NOMO-1 (cell line): ENCODE measurements around the gene MED12L.

Source experiments
- DNase-seq, 2 experiments: peaks; one replicate each; lab custom pipeline; 2025; ENCODE audit not compliant: unreplicated experiment in 2 of 2; lab: John Stamatoyannopoulos, UW

Gene MED12L

DNA sequence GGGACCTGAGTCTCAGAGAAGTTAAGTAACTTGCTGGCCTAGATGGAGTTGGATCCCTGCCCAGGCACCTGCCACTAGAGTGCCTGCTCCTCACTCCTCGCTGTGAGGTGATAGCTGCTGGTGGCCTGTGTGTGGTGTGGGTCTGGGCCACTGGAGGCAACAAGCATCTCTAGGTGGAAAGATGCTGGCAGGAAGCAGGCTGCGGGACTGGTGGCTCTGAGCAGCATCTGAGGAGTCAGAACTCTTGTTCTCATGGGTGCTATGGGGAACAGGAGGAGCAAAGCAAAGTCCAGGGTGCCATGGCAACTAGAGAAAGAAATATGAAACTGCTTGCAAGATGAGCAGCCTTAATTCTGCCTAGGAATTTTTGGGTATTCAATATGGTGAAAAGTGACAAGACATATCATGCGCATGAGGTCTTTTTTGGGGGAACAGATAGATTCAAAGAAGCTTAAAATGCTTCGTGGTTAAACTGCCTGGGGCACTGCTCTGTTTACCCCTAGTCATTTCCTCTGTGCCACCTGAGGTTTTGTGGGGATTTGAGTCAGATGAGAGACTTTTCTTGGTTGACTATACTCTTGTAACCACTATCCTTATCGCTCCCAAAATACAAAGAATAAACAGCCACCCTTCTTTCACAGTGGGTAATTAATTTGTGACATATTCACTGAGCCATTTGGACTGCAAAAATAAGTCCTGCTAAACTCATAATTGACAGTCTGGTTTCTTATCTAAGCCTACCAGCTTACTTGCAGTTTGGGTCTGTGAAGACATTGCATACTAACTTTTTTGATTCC lies 50.3 kb downstream of the MED12L start:
- no peak for DNase-seq

DNA sequence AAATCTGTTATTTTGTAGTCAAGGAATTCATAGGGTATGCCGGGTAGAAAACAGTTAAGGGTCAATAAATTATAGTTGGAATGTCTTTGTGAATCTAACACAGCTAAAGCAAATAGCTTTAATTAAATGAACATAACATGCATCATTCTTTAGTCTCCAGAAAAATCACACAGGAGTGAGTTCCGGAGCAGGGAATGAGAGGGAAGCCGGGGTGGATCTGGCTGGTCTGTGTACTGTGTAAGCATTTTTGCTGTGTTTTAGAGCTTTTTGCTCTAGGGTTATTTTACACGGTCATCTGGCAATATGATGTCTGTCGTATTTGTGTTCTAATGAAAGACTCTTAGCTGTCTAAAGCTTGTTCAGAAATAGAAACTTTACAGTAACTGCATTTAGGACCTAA lies 57.5 kb downstream of the MED12L start:
- no peak for DNase-seq

DNA sequence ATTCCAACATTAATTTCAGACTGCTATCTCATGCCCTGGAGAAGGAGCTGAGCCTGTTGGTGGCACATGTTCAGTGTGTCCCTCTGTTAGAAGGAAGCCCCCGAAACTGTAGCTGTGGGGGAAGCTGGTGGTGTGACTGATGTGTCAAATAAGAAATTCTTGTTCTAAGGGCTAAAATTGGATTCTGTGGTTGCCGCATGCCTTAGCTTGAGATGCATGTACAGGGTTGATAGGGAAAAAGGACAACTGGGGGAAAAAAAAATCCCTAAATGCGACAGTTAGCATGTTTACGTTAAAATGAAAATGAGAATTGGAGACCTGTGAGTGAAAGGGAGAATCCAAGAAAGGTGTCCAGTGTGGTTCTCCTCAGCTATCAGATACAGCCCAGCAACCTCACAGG lies 58.6 kb downstream of the MED12L start:
- no peak for DNase-seq

DNA sequence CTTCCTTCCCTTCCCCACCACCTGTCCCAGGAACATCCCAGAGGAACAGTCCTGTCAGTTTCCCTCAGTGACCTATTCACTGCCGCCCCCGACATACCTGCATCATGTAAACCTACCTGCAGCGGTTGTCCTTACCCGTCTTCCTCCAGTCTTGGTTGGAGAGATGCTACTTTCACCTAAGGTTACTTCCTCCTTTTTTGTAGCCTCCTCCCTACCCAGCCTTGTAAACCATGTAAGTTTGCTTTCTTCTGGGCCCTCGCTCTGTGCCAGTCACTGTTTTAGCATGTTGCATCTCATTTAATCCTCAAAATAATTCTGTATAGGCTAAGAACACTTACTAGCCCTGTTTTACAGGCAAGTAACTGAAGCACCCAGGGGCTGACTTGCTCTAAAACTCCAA lies 59.3 kb downstream of the MED12L start:
- DNase-seq = peak in 1 of 2 experiments; percentile 19

DNA sequence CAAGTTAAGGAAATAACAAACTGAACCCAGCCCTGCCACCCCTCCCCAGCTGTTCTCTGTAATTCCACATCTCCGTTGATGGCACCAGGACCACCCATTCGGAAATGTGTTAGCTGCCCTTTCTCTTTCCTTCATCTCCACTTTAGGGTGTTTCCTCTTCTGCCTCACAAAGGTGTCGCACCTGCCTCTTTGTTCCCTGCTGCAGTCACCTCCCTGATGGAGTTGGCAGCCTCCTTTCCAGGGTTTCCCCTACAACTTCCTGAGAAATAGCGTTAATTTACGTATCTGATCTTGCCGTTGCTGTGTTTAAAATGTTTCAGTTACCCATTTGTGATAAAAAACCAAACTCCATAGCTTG lies 60.2 kb downstream of the MED12L start:
- DNase-seq = no peak

DNA sequence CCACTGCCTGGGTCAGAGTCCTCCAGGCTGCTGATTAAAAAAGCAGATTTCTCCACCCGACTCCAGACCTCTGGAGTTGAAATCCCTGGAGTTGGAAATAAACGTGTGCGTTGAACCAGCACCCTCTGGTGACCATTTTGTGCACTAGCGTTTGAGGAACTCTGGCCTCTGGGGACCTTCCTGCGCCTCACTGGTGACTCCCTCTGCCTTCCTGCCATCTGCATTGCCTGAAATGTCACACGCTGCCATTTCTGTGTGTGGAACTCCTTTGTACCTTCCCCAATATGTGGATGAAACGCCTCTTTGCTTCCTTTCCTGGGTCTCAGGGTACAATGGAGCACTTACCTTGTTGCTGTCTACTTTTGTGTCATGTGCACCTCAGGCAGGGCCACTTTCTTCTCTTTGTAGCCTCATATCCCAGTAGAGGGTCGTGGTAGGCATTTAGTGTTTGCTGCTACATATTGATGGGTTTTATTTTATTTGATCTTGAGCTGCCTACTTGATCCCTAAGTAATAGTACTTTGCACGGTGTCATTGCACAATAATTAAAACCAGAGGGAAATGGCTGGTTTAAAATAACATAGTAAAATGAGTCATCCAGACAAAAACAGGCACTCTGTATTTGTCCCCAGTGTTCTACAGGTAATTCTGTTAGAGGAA lies 60.7 kb downstream of the MED12L start:
- DNase-seq = peak; percentile 84 to 85

DNA sequence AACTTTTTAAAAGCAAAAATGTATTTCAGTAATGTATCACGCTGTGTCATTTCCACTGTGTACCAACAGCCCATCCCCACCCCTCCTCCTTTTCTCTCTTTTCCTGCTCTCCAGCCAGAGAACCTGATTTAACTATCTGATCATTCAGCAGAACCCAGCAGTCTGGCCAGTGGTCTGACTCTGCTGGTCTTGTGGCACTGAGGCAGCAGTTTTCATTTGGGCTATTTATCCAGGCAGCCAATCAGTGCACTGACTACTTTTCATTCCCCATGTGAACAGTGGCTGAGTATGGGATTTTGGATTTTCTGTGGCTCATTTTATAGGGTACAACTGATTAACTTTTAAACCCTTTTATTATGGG lies 61.2 kb downstream of the MED12L start:
- no peak for DNase-seq

DNA sequence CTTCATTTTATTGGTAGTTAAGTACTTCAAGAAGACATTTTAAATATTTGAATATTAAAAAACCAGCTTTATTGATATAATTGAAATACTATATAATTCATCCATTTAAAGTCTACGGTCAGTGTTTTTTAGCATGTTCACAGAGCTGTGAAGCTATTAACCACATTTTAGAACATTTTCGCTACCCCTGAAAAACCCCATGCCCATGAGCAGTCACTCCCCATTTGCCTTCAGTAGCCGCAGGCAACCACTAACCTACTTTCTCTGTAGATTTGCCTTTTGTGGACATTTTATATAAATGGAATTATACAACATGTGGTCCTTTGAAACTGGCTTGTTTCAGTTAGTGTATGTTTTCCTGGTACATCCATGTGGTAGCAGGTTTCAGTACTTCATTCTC lies 61.8 kb downstream of the MED12L start:
- DNase-seq = no peak

DNA sequence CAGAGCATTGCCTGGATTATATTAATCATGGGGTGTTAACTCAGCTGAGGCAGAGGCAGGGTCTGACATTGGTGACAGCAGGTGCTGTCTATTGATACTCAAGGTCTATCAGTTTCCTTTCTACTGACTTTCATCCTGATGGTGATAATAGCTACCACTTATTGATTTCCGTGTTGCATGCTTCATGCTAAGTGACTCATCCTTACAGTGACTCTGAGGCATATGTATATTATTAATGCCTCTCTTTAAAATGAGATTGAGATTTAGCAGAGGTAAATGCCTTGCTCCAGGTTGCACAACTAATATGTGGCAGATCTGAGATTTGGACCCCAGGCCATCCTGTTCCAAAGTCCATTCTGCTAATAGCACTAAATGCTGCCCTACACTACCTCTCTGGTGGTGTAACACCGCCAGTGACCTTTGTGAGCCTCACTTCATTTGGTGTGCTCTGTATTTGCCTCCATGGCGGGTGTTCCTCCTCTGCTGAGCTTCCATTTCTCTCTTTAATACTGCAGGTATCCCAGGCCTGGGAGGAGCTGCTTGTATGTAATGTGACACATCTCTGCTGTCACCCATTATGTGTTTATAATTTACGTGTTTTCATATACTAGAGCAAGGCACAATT lies 67.1 kb downstream of the MED12L start:
- no peak for DNase-seq

DNA sequence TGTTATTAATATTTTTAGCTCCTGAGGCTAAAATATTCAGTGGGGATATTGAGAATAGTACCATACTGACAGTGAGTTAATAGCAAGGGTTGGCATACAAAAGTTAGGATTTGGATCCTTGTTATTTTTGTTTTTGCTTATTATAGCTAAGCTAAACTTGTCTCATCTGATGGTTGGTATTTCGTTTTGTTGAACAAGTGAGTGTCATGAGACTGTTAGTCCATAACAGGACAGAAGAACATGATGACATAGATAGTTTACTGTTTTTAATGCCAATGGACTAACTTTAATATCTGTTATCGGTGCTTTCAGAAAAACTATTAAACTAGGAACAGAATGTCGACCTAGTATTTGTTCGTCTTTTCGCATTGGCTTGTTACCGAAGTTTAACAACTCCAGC lies 69.1 kb downstream of the MED12L start:
- DNase-seq = no peak

DNA sequence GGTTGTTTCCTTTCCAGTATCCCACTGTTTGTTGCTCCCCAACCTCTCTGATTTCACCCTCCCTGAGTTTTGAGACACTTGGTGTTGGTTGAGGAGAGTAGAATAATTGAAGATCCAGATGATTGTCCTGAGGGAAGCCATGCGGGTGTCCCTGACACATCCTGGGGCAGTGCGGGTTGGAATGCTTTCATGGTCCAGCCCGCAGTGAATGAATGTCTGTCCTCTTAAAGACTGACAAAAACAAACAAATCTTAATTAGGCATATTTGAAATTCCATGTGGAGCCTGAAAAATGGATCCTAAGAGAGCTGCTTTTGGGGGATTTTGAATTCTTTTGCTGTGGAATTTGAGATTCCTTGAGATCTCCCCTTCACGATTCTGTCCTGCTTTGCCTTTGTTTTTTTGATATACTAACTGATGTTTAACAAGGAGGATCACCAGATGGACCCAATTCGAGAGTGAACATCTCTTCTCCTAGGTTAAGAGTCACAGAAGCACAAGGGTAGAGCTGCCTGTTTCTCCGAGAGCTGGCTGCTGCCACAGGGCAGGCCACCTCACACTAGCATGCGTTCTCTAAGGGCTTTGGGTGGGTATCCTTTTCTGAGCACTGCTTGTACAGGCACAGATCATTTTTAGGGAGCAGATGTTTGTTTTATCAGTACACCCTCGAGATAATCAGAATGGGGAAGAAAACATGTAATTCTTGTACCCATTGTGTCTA lies 70.1 kb downstream of the MED12L start:
- DNase-seq = no peak

DNA sequence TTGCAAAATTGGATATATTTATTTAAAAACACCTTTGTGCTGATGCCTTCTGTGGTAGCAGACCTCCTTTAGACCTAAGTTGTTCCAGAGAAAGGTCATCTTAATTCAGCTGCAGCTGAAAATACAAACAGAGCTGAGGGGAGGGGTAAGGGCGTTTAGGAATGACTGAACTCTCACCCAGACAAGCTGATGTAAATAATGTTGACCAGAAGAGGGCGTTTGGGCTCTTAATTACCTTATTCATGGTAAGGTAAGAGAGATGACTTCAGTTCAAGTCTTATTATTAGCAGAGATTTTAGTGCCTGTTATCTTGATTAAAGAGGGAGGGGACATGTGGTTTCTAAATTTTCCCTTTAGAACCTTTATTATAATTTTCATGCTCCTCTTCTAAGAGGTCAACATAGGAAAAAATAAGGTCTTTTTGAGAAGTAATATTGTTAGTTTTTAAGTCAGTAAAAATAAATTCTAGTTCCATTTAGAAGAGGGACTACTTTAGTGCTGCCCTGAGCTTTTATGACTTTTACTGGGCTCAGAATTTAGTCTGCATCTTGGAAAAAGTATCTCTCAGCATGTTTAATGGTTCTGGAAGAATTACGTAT lies 71.3 kb downstream of the MED12L start:
- DNase-seq = peak; percentile 55 to 77

DNA sequence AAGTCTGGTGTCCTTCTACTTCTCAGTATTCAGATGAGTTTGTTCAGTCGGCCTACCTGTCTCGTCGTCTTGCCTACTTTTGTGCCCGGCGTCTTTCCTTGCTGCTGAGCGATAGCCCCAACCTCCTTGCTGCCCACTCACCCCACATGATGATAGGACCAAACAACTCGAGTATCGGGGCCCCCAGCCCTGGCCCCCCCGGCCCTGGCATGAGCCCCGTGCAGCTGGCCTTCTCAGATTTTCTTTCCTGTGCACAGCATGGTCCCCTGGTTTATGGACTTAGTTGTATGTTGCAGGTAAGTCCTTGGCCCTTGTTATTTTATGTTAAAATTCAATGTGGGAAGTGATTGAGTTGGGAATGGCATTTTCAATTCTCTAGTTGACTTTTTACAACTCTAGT lies 74.3 kb downstream of the MED12L start:
- no peak for DNase-seq

DNA sequence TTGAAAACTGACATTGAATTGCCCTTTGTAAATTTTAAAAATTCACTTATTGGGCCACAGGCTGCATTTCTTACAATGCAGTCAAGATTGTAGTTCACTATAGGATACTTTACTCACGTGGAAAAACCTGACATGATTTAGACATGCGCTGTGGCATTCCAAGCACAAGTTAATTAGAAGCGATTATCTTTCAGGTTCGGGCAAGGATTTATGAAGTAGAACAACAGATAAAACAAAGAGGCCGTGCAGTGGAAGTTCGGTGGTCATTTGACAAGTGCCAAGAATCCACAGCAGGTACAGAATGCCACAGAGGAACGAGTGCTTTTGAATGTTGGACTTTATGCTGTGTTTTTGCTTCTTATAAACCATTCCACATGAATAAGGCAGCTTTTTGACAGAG lies 79.8 kb downstream of the MED12L start:
- DNase-seq = no peak

DNA sequence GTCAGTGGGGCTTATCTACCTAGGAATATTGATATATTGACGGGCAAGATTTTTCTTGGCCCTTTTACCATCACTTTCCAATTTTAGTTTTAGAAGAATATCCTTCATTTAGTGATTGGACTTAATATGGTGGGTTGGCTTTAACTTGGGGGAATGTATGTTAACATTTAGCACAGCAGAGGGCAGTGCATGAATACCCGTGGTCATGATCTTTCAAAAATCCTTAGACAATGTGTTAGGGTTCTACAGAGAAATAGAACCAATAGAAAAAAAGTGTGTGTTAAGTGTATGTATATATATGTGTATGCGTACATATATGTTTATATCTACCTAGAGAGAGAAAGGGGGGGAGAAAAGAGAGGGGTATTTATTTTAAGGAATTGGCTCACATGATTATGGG lies 80.7 kb downstream of the MED12L start:
- no peak for DNase-seq

DNA sequence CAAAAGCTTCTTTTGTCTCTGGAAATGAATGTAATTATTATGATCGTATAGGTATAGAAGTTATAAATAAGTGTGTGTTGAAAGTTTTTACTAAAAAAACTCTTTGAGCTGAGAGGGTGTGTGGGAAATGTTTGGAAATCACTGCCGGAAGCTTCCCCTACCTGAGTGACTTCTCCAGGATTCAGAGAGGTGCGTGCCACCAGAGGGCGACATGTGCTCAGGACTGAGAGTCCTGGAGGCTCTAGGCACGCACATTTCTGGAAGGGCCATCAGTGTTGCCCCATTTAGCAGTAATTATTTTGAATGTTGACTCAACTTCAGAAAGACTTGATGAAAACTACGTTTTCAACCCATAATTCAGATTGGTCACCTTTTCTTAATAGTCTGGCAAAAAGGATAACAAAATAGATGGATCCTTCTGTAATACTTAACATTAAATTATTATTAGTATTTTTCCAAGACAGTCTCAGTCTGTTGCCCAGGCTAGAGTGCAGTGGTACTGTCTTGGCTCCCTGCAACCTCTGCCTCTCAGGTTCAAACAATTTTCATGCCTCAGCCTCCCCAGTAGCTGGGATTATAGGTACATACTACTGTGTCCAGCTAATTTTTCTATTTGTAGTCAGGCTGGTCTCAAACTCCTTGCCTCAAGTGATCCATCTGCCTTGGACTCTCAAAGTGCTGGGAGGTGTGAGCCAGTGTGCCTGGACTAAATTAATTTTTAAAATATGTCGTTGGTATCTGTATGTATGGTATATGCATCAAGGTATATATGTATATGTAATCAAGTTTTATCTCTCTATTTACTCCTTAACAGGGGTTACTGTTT lies 83.0 kb downstream of the MED12L start:
- DNase-seq = peak; percentile 74 to 83

DNA sequence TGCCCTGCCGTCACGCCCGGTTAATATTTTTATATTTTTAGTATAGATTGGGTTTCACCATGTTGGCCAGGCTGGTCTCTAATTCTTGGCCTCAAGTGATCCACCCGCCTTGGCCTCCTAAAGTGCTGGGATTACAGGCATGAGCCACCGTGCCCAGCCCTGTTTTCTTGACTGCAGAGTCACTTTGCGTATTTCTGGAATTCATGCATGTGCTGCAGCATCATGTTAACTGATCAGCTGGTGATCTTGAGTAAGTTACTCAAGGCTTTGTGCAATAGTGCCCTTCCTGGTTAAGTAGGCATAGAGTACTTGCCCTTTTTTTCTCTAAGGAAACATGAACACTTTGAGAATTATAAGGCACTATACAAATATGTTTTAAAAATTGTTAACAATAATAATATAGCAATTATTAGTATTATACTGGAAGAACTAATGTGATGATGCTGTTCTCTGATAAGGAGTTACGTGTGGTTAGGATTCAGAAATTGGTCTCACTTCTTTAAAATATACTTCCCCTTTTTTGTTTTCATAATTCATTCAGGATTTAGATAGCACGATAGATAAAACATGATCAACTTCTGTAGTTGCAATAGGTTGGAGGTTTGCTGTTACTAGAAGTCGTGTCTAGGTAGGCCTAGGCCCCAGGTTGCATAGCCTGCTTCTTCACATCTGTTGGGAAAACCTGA lies 83.9 kb downstream of the MED12L start:
- DNase-seq = peak; percentile 86 to 100

DNA sequence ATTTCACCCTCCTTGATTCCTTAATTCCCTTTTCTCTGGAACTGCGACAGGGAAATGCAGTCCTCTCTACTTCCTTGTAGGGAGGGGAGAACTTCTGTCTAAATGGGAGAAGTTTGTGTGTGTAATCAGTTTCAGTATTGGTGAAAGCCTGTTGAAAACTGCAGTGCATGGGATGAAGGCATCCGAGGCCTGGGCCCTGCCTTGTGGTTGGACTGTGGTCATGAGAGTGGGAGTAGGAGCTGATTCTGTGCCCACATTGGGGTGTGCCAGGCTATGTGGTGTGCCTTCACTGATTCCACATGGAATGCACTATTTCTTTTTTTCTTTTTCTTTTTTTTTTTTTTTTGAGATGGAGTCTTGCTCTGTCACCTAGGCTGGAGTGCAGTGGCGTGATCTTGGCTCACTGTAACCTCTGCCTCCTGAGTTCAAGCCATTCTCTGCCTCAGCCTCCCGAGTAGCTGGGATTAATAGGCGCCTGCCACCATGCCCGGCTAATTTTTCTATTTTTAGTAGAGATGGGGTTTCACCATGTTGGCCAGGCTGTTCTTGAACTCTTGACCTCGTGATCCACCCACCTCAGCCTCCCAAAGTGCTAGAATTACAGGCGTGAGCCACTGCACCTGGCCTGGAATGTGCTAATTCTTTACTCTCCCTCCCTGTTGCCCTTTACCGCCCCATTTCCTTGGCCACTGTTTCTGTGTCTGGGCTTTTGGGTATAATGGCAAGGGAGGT lies 84.7 kb downstream of the MED12L start:
- DNase-seq = peak; percentile 83 to 99

DNA sequence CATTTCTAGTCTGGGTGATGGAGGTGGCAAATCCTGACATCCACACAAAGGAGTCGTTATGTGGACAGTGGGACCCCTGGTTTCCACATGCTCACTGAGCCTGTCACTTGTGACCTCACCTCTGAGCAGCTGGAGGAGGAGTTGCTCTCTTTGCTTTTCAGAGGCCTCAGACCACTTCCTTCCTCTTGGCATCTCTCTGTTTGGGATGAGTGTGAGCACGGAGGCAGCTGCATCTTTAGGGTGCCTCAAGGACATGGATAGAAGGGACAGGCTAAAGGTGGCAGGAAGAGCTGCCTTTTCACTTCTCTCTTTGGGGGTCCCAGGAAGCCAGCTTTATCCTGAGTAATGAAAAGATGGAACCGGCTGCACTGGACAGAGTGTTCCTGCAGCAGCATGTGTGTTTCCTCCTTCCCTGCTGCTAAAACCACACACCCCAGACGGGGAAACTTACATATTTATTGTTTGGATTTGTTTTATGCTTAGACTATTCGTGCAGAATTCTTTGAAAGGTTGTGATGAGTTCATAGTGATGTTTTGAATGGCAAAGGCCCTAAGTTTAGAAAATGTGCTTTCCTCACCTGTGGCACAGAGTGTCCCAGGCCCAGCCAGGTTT lies 85.8 kb downstream of the MED12L start:
- peak; percentile 46 to 60 for DNase-seq
